ENCODE measurements around the gene LGALS16.
"Not testable (repeated sequence)": the region's sequence is repeated elsewhere in the genome, so short reads cannot be mapped to it uniquely, and the experiment has no call there.

LGALS16 gene, protein sequence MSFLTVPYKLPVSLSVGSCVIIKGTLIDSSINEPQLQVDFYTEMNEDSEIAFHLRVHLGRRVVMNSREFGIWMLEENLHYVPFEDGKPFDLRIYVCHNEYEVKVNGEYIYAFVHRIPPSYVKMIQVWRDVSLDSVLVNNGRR

DNA sequence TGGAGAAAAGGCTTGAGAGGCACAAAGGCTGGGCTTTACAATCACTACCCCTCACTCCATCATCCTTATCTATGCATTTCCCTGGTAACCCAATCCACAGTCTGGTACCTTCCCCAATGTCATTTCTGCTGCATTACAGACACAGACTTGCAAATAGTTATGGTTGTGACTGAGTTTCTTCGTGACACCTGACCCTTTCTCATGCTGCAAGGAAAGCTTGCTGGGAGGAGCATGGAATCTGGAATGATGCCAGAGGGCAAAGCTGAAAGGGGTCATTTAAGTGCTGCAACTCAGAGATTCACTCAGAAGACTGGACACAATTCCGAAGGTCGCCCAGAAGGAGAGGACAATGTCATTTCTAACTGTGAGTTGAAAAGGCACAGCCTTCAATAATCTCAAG lies at the start of gene LGALS16:
TSS of gene LGALS16 (plus strand) at position 301 of the 400 bp plus-strand sequence. CDS start at position 350, 49 bp downstream.
- no peaks in the 10 kb centered on the region for H3K27me3 ChIP-seq (ENCODE audit: control insufficient read depth, insufficient read depth, low read length)
- no peaks in the 10 kb centered on the region for H3K36me3 ChIP-seq (ENCODE audit: control insufficient read depth, insufficient read depth, low read length)
- H3K9ac ChIP-seq (ENCODE audit: low read length) = no peak within 1 kb of the TSS
- H3K4me3 ChIP-seq (ENCODE audit: low read length) = no peak within 1 kb of the TSS
- no peaks in the 10 kb centered on the region for H3K4me1 ChIP-seq (ENCODE audit: control insufficient read depth, insufficient read depth, low read length)
- H3K27ac ChIP-seq (ENCODE audit: low read depth, low read length) = no peak within 1 kb of the TSS

DNA sequence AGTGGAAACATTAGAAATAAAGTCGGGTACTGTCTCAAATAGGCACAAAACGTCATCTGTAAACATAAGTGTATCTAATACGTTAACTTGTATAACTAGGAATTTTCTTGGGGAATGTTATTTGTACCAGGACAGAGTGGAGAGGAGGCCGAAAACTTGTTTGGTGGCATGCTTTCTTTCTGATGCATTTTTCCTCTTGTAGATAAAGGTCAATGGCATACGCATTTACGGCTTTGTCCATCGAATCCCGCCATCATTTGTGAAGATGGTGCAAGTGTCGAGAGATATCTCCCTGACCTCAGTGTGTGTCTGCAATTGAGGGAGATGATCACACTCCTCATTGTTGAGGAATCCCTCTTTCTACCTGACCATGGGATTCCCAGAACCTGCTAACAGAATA lies 48.7 kb upstream of the LGALS16 start:
- H3K4me1 ChIP-seq (ENCODE audit: control insufficient read depth, insufficient read depth, low read length) = no peaks in the 10 kb centered on the region
- no peak overlapping the region for H3K27ac ChIP-seq (ENCODE audit: low read depth, low read length)
- peaks cover 3% of the 10 kb centered on the region for H3K27me3 ChIP-seq (ENCODE audit: control insufficient read depth, insufficient read depth, low read length)
- no peak overlapping the region for H3K9ac ChIP-seq (ENCODE audit: low read length)
- no peak overlapping the region for H3K4me3 ChIP-seq (ENCODE audit: low read length)
- no peaks in the 10 kb centered on the region for H3K36me3 ChIP-seq (ENCODE audit: control insufficient read depth, insufficient read depth, low read length)

DNA sequence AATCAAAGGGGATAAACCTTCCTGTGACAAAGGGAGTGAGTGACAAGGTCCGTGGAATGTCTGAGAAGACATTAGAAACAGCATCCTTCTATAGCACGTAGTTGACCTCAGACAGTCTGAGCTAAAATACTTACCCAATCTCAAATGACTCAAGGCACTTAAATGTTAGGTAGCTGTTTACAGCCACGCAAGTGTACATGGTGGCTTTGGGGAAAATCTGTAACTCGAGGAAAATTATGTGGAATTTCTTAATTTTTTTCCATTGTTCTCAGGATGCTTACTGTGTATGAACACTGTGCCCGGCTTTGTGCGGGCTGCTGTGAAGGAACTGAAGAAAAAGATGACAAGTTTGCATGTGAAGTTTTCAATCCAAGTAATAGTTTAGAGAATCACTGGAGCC lies 48.2 kb upstream of the LGALS16 start:
- Histone ChIP-seq H3K9ac (ENCODE audit: low read length) (no peak overlapping the region), H3K27me3 (ENCODE audit: control insufficient read depth, insufficient read depth, low read length) (peaks cover 3% of the 10 kb centered on the region), H3K4me3 (ENCODE audit: low read length) (no peak overlapping the region), H3K4me1 (ENCODE audit: control insufficient read depth, insufficient read depth, low read length) (no peaks in the 10 kb centered on the region), H3K36me3 (ENCODE audit: control insufficient read depth, insufficient read depth, low read length) (no peaks in the 10 kb centered on the region), H3K27ac (ENCODE audit: low read depth, low read length) (no peak overlapping the region)

DNA sequence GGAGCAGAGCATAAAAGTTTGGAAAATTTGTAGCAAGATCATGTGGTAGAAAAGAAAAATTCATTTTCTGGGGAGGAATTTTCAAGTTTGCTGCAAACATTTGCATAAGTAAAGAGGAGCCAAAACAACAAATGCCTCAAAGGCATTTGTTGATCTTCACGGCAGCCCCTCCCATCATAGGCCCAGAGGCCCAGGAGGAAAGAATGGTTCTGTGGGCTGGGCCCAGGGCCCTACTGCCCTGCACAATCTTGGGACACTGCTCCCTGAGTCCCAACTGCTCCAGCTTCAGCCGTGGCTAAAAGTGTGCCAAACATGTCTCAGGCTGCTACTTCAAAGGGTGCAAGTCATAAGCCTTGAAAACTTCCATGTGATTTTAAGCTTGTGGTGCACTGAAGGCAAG lies 42.1 kb upstream of the LGALS16 start:
- Histone ChIP-seq H3K27ac (ENCODE audit: low read depth, low read length) (no peak overlapping the region), H3K9ac (ENCODE audit: low read length) (no peak overlapping the region), H3K4me1 (ENCODE audit: control insufficient read depth, insufficient read depth, low read length) (no peaks in the 10 kb centered on the region), H3K36me3 (ENCODE audit: control insufficient read depth, insufficient read depth, low read length) (no peaks in the 10 kb centered on the region), H3K4me3 (ENCODE audit: low read length) (no peak overlapping the region), H3K27me3 (ENCODE audit: control insufficient read depth, insufficient read depth, low read length) (no peaks in the 10 kb centered on the region)

DNA sequence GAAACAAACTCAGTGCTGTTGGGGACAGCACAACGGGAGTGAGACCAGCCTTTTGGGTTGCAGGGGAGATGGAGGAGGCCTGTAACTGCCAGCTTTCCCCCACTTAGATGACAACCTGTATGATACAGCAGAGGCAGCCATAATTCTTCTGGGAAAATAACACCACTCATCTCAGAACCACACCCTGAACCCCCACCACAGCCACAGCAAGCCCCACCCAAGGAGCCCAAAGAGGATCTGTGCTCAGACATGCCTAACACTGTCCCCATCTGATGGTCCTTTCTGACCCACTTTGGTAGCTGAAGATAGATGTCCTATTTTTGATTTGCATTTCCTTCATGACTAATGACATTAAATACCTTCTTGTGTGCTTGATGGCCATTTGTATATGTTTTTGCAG lies 38.0 kb upstream of the LGALS16 start:
- H3K27me3 ChIP-seq (ENCODE audit: control insufficient read depth, insufficient read depth, low read length) = no peaks in the 10 kb centered on the region
- H3K4me1 ChIP-seq (ENCODE audit: control insufficient read depth, insufficient read depth, low read length) = no peaks in the 10 kb centered on the region
- no peak overlapping the region for H3K27ac ChIP-seq (ENCODE audit: low read depth, low read length)
- H3K4me3 ChIP-seq (ENCODE audit: low read length) = no peak overlapping the region
- H3K36me3 ChIP-seq (ENCODE audit: control insufficient read depth, insufficient read depth, low read length) = no peaks in the 10 kb centered on the region
- H3K9ac ChIP-seq (ENCODE audit: low read length) = no peak overlapping the region

DNA sequence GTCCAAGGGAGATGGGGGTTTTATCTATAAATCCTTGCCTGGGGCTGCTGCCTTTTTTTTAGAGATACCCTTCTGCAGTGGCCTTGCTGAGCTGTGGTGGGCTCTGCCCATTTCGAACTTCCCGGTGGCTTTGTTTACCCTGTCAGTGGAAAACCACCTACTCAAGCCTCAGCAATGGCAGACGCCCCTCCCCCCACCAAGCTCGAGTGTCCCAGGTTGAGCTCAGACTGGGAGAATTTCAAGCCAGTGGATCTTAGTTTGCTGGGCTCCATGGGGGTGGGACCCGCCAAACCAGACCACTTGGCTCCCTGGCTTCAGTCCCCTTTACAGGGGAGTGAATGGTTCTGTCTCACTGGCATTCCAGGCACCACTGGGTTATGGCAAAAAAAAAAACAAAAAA lies 31.8 kb upstream of the LGALS16 start:
- Histone ChIP-seq H3K27ac (ENCODE audit: low read depth, low read length) (no peak overlapping the region), H3K4me1 (ENCODE audit: control insufficient read depth, insufficient read depth, low read length) (no peaks in the 10 kb centered on the region), H3K4me3 (ENCODE audit: low read length) (no peak overlapping the region), H3K27me3 (ENCODE audit: control insufficient read depth, insufficient read depth, low read length) (no peaks in the 10 kb centered on the region), H3K9ac (ENCODE audit: low read length) (no peak overlapping the region), H3K36me3 (ENCODE audit: control insufficient read depth, insufficient read depth, low read length) (no peaks in the 10 kb centered on the region)

DNA sequence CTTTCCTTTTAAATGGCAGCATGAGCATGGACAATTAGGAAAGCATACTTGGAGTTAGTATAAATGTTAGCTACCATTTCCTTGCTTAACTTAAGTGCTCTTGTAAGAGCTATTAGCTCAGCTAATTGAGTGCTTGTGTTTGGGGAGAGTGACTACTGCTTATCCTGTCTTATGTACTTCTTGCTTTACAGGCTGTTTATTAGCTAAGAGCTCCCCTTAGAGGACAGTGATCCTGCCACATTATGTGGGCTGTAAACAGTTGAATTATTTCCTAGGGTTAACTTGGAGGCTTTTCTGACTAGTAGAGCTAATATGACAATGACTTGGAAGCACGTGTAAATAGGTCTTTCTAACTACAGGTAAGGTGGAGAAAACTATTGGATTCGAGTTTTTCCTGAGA lies 28.1 kb upstream of the LGALS16 start:
- H3K27me3 ChIP-seq (ENCODE audit: control insufficient read depth, insufficient read depth, low read length); H3K4me1 ChIP-seq (ENCODE audit: control insufficient read depth, insufficient read depth, low read length); H3K9ac ChIP-seq (ENCODE audit: low read length); H3K36me3 ChIP-seq (ENCODE audit: control insufficient read depth, insufficient read depth, low read length); H3K27ac ChIP-seq (ENCODE audit: low read depth, low read length); H3K4me3 ChIP-seq (ENCODE audit: low read length): not testable (repeated sequence)

DNA sequence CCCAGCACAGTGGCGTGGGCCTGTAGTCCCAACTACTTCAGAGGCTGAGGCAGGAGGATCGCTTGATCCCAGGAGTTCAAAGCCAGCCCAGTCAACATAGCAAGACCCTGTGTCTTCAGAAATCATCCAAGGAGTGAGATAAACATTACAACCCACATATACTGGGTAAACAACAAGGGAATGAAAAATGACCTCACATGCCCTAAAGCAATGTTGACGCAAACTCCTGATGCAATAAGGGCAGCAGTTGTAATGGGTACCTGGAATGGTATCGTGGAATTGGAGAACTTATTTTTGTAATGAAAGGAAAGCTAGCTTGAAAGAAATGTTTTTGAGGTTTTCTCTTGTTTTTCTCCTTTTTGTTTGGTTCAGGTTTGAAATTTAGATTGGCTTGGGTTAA lies 24.5 kb upstream of the LGALS16 start:
- no peak overlapping the region for H3K27ac ChIP-seq (ENCODE audit: low read depth, low read length)
- no peaks in the 10 kb centered on the region for H3K4me1 ChIP-seq (ENCODE audit: control insufficient read depth, insufficient read depth, low read length)
- no peak overlapping the region for H3K4me3 ChIP-seq (ENCODE audit: low read length)
- H3K36me3 ChIP-seq (ENCODE audit: control insufficient read depth, insufficient read depth, low read length) = no peaks in the 10 kb centered on the region
- no peak overlapping the region for H3K9ac ChIP-seq (ENCODE audit: low read length)
- H3K27me3 ChIP-seq (ENCODE audit: control insufficient read depth, insufficient read depth, low read length) = no peaks in the 10 kb centered on the region

DNA sequence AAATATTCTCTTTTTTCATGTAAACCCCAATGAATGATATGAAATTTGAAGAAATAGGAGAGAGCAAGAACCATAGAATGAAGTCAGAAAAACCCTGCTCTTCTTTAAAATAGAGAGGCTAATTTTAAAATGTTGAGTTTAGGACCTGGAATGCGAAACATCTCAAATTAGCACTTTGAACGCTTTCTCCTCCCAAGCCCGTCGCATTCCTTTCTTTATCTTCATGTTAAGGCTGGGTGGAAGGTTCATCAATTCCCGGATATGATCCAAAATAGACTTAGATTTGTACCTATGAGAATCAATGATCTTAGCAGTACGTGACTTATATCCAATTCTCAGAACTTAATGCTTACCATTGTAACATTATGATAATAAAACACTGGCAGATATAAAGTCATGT lies 24.1 kb upstream of the LGALS16 start:
- Histone ChIP-seq H3K9ac (ENCODE audit: low read length) (no peak overlapping the region), H3K36me3 (ENCODE audit: control insufficient read depth, insufficient read depth, low read length) (no peaks in the 10 kb centered on the region), H3K27ac (ENCODE audit: low read depth, low read length) (no peak overlapping the region), H3K4me1 (ENCODE audit: control insufficient read depth, insufficient read depth, low read length) (no peaks in the 10 kb centered on the region), H3K27me3 (ENCODE audit: control insufficient read depth, insufficient read depth, low read length) (no peaks in the 10 kb centered on the region), H3K4me3 (ENCODE audit: low read length) (no peak overlapping the region)

DNA sequence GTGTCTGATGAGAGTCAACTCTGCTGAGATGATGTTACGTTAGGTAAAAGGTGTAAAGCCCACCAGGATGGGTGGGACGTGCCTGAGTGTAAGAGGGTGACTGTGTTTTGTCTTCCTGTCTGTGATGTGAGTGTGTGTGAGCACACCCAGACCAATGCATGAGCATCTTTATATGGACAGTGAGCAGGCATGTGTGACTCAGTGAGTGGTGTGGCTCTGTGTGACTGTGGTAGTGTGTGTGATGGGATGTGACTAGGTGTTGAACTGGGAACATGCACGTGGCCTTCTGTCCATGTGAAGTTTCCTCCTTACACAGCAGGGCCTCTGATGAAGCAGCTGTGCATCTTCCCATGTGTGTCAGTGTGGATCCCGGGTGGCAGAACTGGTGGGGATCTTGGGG lies 17.8 kb upstream of the LGALS16 start:
- H3K4me3 ChIP-seq (ENCODE audit: low read length) = no peak overlapping the region
- H3K27me3 ChIP-seq (ENCODE audit: control insufficient read depth, insufficient read depth, low read length) = no peaks in the 10 kb centered on the region
- H3K9ac ChIP-seq (ENCODE audit: low read length) = no peak overlapping the region
- no peaks in the 10 kb centered on the region for H3K4me1 ChIP-seq (ENCODE audit: control insufficient read depth, insufficient read depth, low read length)
- no peak overlapping the region for H3K27ac ChIP-seq (ENCODE audit: low read depth, low read length)
- no peaks in the 10 kb centered on the region for H3K36me3 ChIP-seq (ENCODE audit: control insufficient read depth, insufficient read depth, low read length)

DNA sequence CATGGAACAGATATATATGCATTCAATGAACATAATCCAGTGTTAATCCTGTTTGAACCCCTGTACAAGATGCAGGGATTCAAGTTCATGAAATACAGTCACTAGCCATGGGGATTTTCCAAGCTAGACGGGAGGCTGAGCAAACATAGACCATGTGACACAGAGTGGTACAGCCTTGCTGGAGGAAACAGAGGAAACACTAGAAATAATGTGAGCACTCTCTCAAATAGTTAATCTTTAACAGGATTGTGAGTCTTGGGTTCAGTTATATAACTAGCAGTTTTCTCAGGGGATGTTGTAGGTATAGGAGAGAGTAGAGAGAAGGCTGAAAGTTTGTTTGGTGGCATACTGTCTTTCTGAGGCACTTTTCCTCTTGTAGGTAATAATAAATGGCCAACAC lies 13.9 kb upstream of the LGALS16 start:
- H3K4me3 ChIP-seq (ENCODE audit: low read length) = no peak overlapping the region
- no peaks in the 10 kb centered on the region for H3K4me1 ChIP-seq (ENCODE audit: control insufficient read depth, insufficient read depth, low read length)
- H3K9ac ChIP-seq (ENCODE audit: low read length) = no peak overlapping the region
- no peak overlapping the region for H3K27ac ChIP-seq (ENCODE audit: low read depth, low read length)
- no peaks in the 10 kb centered on the region for H3K36me3 ChIP-seq (ENCODE audit: control insufficient read depth, insufficient read depth, low read length)
- no peaks in the 10 kb centered on the region for H3K27me3 ChIP-seq (ENCODE audit: control insufficient read depth, insufficient read depth, low read length)

DNA sequence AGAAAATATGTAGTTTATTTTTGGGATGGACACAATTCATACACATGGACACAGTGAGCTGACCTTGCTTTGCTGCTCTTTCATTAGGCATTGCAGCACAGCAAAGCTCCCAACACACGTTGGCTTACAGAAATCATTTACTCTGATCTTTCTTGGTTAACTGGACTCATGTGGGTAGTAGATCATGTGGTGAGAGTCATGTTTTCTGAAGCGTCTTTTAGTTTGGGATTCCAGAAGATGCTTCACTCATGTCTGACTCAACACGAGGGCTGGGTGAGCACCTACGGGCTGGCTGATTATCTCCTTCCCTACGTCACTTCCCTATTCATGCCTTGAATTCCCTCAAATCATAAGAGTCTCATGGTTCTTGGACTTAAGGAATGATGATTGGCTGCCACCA lies 12.1 kb upstream of the LGALS16 start:
- no peak overlapping the region for H3K4me3 ChIP-seq (ENCODE audit: low read length)
- no peaks in the 10 kb centered on the region for H3K4me1 ChIP-seq (ENCODE audit: control insufficient read depth, insufficient read depth, low read length)
- no peaks in the 10 kb centered on the region for H3K27me3 ChIP-seq (ENCODE audit: control insufficient read depth, insufficient read depth, low read length)
- H3K27ac ChIP-seq (ENCODE audit: low read depth, low read length) = no peak overlapping the region
- H3K9ac ChIP-seq (ENCODE audit: low read length) = no peak overlapping the region
- no peaks in the 10 kb centered on the region for H3K36me3 ChIP-seq (ENCODE audit: control insufficient read depth, insufficient read depth, low read length)

DNA sequence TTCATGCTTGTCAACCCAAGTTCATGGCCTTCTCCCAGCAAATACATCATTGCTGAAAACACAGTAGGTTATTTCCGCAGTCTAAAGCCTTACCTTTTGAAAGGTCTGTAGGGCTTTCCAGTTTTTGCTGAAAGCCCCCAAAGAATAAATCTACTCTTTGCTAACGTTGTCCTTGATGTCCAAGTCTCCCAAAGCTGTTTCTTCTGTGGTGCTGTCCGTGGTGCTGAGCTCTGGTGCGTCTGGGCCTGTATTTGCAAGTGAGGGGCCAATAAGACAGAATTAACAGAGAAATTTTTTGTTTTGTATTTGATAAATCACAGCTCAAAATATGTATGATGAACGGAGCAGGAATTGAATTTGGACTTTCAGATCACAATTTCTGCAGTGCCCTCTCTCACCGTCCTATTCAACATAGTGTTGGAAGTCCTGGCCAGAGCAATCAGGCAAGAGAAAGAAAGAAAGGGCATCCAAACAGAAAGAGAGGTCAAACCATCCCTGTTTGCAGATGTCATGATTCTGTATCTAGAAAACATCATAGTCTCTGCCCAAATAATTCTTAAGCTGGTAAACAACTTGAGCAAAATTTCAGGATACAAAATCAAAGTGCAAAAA lies 9.8 kb upstream of the LGALS16 start:
- Histone ChIP-seq H3K36me3 (ENCODE audit: control insufficient read depth, insufficient read depth, low read length) (no peaks in the 10 kb centered on the region), H3K9ac (ENCODE audit: low read length) (no peak overlapping the region), H3K27me3 (ENCODE audit: control insufficient read depth, insufficient read depth, low read length) (no peaks in the 10 kb centered on the region), H3K4me1 (ENCODE audit: control insufficient read depth, insufficient read depth, low read length) (no peaks in the 10 kb centered on the region), H3K27ac (ENCODE audit: low read depth, low read length) (no peak overlapping the region), H3K4me3 (ENCODE audit: low read length) (no peak overlapping the region)
